ENCODE results near the gene C1QTNF4.
A peak's percentile ranks its signal among the peaks of the same experiment; 100 is the strongest.
"Not testable (repeated sequence)": the region's sequence is repeated elsewhere in the genome, so short reads cannot be mapped to it uniquely, and the experiment has no call there.

Gene C1QTNF4

GRCh38 chr11:47593934-47594855 is at the start of gene C1QTNF4:
Gene C1QTNF4, minus strand, starts transcription at chr11:47594411. Its CDS starts 3,601 bp downstream, at chr11:47590810.
- no peak for DNase-seq (ENCODE audit: low read depth in 3 of 3)

- DNase-seq (ENCODE audit: low read depth in 3 of 3), result peak; percentile 88 to 94 (median 93)
Observed at GRCh38 chr11:47642099-47642855, 48.1 kb upstream of the C1QTNF4 start, which contains the start of gene MTCH2. Gene MTCH2, minus strand, starts transcription at chr11:47642559. Its CDS starts 94 bp downstream, at chr11:47642465.

DNA sequence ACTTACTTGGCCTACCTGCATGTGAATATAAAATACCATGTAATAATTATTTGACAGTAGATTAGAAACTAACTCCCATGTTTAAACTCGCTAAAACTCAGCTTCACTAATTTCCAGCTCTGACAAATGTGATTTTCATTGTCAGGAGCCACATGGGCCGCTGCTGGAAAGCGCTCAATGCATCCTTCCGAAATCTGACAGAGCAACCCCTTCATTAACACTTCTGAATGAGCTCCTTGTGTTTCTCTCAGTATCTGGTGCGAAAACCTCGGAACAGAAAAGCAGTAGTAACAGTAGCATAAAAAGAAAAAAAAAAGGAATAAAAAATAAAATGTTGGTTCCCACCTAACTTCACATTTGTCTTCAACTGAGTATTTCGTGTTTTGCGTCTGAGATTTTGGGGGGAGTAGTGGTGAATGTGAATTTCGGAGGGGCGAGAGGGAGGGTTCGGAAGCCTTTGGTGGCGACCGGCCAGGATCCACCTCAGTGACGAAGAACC is 47.4 kb upstream of the C1QTNF4 start:
- DNase-seq (ENCODE audit: low read depth in 3 of 3), result no peak

GRCh38 chr11:47640506-47640905 is 46.3 kb upstream of the C1QTNF4 start:
- not testable (repeated sequence) for DNase-seq (ENCODE audit: low read depth in 3 of 3)

DNA sequence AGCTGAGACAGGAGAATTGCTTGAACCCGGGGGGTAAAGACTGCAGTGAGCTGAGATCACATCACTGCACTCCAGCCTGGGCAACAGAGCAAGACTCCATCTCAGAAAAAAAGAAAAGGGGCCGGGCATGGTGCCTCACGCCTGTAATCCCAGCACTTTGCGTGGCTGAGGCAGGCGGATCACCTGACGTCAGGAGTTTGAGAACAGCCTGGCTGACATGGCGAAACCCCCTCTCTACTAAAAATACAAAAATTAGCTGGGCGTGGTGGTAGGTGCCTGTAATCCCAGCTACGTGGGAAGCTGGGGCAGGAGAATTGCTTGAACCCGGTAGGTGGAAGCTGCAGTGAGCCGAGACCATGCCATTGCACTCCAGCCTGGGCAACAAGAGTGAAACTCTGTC is 42.1 kb upstream of the C1QTNF4 start:
- not testable (repeated sequence) for DNase-seq (ENCODE audit: low read depth in 3 of 3)

GRCh38 chr11:47631473-47631872 is 37.3 kb upstream of the C1QTNF4 start:
- DNase-seq (ENCODE audit: low read depth in 3 of 3), result no peak

DNA sequence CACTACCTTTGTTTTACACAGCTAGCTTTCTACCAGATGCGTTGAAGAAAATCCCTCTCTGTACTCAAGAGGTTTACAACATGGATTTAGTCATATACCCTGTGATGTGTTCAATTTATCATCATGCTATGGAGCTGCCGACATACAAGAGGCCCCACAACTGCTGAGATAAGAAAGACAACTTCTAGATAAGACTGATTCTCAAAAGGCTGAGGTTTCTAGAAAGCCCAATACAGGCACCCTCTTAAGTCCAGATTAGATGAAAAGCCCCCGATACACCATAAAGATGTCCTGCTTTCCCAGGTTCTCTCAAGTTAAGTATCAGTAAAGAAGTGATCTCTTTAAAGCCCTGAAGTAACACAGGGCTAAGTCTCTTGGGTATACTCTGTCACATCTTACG is 33.8 kb upstream of the C1QTNF4 start:
- DNase-seq (ENCODE audit: low read depth in 3 of 3), result no peak

- DNase-seq (ENCODE audit: low read depth in 3 of 3), result no peak
Observed at GRCh38 chr11:47626234-47626633, 32.0 kb upstream of the C1QTNF4 start.

DNA sequence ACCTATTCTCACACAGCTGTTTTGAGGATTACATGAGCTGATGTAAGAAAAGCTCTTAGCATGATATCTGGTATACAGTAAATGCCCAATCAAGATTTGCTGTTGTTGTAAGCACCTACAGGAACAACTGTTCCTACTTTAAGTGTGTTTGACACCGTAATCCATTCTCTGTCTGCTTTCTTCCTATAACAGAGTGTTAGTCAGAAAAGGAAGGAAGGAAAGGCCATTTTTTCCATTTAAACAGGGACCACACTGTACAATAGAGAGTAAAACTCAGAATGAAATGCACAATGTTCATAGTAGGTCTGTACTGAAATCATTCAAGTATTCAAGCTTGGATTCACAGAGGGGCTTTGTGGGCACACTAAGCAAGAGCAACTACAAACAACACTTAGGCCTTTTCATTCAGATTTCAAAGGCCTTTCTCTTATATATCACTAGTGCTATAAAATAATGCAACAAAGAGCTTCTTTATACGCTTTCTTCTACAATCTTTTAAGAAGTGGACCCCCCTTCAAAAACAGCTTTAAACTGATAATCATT is 26.7 kb upstream of the C1QTNF4 start:
- DNase-seq (ENCODE audit: low read depth in 3 of 3), result no peak

- DNase-seq (ENCODE audit: low read depth in 3 of 3), result no peak
Observed at GRCh38 chr11:47617417-47617809, 23.2 kb upstream of the C1QTNF4 start.

DNA sequence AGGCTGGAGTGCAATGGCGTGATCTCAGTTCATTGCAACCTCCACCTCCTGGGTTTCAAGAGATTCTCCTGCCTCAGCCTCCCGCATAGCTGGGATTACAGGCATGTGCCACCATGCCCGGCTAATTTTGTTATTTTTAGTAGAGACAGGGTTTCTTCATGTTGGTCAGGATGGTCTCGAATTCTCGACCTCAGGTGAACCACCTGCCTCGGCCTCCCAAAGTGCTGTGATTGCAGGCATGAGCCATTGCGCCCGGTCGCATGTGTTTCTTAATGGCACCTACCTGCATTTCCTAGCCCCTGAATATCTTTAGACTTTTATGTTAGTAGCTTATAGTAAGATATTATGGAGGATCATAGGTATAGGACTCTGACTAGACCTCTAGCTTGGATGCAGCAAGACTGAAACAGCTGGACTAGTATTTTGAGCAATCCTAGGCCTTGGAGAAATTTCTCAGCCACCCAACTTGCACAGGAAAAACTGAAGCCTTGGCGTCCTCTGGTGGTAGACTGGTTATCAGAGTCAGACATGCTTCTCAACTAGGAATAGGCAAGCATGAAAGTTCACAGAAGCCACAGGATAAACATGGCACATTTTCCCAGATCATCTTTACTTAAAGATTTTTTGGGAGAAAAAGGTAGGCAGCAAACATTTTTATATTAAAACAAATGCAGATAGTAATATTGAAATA is 22.7 kb upstream of the C1QTNF4 start:
- DNase-seq (ENCODE audit: low read depth in 3 of 3), result no peak

- no peak for DNase-seq (ENCODE audit: low read depth in 3 of 3)
Observed at GRCh38 chr11:47615249-47615648, 21.0 kb upstream of the C1QTNF4 start.

- no peak for DNase-seq (ENCODE audit: low read depth in 3 of 3)
Observed at GRCh38 chr11:47611348-47611794, 17.2 kb upstream of the C1QTNF4 start.

DNA sequence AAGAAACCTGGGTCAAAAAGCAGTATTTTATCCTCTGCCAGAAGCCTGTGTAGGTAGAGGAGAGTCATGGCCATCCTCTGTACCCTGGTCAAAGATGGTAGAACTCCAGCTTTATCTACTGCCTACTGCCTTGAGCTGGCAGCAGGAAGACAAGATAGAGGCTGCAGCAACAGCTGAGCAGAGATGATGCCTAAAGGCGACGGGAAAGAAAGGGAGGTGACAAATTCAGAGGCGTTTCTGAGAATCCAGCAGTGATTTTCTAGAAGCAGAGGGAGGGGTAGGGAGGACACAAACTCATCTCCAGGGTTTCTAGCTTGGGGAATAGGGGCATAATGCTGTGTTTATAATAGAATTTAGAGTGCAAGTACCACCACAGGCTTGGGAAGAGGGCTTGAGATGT is 15.5 kb upstream of the C1QTNF4 start:
- no peak for DNase-seq (ENCODE audit: low read depth in 3 of 3)

DNA sequence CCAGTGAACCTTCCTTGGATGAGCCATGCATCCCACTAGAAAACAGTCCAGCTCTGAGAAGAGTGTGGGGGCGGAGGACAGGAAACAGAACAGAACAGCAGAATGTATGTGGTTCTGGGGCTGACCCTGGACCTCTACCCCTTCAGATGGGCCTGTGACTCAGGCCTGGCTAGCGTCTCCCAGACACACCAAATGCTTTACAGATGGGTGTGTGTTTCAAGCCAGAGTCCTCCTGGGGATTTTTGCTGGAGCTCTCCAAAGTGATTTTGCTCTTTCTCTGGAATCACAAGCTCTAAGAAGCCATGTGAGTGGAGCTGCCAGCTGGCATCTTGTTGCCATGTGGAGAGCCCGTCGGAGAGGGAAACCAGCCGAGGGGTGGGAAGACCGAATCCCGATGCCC is 13.2 kb upstream of the C1QTNF4 start:
- DNase-seq (ENCODE audit: low read depth in 3 of 3), result no peak

GRCh38 chr11:47606731-47607130 is 12.5 kb upstream of the C1QTNF4 start:
- DNase-seq (ENCODE audit: low read depth in 3 of 3), result no peak

DNA sequence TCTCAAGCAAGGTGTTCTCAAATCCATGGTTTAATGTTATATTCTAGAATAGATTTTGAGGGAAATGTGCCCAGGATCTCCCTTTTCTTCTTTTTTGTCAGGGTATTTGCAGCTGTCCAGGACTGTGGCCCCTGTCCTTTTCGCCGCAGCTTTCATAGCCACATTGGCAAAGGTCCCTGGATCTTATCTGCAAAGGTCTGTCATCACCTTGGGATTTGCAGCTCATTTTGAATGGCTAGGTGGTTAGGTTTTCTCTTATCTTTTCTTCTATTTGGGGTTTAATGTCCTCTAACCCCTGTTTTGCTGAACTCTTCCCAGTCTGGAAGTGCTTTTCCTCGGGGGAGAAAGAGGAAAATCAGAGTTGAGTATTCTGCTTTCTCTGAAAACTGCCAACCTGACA is 11.7 kb upstream of the C1QTNF4 start:
- DNase-seq (ENCODE audit: low read depth in 3 of 3), result no peak

DNA sequence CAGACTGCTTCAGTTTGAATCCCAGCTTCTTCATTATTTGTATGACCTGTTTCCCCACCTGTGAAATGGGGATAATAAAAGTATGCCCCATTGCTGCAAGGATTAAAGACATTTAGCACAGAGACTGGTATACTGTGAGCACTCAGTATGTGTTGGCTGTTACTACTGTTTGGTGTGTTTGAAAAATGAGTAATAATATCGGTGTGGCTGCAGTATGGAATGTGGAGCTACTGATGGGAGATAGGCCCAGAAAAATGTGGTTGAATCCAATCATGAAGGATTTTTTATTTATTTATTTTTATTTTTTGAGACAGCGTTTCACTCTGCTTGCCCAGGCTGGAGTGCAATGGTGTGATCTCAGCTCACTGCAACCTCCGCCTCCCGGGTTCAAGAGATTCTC is 9.1 kb upstream of the C1QTNF4 start:
- DNase-seq (ENCODE audit: low read depth in 3 of 3), result no peak

DNA sequence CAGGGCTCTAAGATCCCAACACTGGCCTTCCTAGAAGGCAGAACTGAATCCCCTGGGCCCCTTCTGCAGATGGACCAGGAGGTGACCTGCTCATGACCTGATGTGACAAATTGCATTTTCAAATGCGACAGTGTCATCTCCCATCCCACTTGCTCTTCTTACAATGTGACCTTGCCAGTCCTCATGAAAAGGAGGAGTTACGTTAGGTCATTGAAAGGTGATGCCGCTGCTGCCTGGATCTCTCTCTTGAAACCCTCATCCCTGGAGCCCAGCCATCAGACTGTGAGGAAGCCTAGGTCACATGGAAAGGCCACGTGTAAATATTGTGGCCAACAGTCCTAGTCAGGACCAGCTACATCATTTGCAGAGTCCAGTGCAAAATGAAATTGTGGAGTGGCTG is 5.7 kb upstream of the C1QTNF4 start:
- no peak for DNase-seq (ENCODE audit: low read depth in 3 of 3)

GRCh38 chr11:47595967-47596366 is 1.8 kb upstream of the C1QTNF4 start:
- DNase-seq (ENCODE audit: low read depth in 3 of 3), result no peak

DNA sequence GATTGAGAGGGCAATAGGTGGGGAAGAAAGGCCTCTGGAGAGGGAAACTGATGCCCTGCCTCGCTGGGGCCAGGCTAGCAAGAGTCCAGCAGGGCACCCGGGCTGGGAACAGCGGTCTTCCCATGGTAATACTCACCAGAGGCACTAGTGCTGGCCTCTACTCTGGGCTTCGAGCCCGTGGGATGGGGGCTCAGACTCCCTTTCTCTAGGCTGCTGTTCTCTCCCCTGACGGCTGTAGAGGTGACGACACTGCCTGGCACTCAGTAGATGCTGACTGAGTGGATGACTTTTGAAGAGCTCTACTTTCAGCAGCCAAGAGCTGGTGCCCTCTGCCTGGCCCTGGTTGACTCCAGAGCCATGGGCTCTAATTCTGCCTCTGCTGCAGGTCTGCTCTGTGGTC is 818 bp upstream of the C1QTNF4 start:
- DNase-seq (ENCODE audit: low read depth in 3 of 3), result no peak

DNA sequence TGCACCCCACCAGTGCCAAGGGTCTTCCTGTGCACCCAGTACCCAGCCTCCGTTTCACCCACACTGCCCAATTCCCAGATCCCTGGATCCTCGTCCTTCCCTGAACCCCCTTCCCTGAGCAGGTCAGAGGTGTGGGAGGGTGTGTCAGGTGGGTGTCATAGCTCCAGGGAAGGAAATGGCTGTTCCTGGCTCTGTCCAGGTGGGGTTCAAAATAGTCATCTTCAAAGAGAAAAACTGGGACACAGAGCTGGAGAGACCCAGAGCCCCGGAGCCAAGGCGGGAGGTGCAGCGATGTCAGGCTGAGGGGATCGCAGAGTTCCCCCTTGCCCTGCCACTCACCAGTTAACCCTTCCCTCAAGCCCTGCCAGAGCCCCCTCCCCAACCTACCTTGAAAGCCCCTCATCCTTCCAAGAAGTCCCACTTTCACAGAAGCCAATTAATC is 698 bp downstream of the C1QTNF4 start:
- DNase-seq (ENCODE audit: low read depth in 3 of 3), result no peak

Data from stimulated activated CD4-positive, alpha-beta T cell treated with anti-CD3 and anti-CD28 coated beads, TNF-alpha, amount 100 ng/mL, for 4 hours (primary cell).